TTC549 (cell line): ENCODE results near the gene GJD3.
"Not testable (repeated sequence)": the region's sequence is repeated elsewhere in the genome, so short reads cannot be mapped to it uniquely, and the experiment has no call there.

ENCODE experiments used
- FAIRE-seq: peaks from 2 replicates; lab custom pipeline; 2012; peaks lifted over from hg19 to GRCh38; lab: Jason Lieb, UNC

Gene GJD3, protein sequence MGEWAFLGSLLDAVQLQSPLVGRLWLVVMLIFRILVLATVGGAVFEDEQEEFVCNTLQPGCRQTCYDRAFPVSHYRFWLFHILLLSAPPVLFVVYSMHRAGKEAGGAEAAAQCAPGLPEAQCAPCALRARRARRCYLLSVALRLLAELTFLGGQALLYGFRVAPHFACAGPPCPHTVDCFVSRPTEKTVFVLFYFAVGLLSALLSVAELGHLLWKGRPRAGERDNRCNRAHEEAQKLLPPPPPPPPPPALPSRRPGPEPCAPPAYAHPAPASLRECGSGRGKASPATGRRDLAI

DNA sequence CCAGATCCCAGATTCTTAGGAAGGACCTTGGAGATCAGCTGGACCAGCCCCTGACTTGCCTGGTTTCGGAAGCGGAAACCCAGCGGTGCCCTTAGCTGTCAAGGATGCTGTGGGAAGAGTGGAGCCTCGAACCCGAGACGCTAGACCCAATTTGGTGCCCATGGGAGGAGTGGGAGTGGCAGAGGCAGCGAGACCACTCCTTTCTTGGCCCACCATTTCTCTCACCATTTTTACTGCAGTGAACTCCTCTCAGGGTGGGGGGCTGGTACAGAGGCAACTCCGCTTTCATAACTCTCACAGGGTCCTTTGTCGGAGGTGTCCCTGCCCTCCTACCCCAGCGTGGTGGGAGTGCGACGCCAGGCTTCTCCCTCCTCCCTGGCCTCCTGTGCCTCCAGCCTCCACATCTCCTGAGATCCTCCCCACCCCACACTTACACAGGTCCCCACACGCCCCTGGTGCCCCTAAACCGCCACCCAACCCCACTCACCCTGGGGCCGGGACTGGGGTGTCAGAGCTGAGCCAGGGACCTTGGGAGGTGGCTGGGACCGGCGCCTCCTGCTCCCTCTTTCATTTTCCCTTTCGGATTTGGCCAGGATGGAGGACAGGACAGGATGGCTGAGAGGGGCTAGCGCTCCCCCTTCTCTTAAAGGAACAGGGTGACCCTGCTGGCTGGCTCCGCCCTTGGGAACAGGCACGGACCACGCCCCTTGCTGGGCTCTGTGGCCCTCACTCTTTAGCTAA is at the start of gene GJD3:
GJD3 (minus strand) TSS at position 617 of the 741 bp plus-strand sequence. CDS start 922 bp downstream, outside the sequence.
- FAIRE-seq: no peak

DNA sequence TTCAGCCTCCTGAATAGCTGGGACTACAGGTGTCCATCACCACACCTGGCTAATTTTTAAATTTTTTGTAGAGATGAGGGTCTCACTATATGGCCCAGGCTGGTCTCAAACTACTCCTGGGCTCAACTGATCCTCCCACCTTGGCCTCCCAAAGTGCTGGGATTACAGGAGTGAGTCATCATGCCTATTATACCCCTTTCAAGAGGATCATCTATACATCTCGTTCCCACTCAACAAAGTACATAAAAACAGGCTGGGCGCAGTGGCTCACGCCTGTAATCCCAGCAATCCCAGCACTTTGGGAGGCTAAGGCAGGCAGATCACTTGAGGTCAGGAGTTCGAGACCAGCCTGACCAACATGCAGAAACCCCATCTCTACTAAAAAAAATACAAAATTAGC is 49.8 kb upstream of the GJD3 start:
- not testable (repeated sequence) for FAIRE-seq

DNA sequence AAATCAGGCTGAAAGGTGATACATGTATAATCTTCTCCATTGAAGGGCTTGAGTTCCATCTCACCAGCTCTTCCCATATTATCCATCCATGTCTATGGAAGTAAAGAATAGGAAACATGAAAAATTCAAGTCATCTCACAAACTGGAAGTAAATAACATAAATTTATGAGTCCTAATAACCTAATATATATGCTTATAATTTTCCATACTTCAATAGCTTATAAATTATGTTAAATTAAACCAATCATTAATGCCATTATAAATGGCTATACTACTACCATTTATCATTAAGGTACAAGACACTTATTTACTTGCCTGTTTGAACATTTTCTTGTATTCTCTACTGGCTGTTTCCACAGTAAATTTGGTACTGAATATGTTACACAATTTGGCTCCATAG is 48.3 kb upstream of the GJD3 start:
- no peak for FAIRE-seq

DNA sequence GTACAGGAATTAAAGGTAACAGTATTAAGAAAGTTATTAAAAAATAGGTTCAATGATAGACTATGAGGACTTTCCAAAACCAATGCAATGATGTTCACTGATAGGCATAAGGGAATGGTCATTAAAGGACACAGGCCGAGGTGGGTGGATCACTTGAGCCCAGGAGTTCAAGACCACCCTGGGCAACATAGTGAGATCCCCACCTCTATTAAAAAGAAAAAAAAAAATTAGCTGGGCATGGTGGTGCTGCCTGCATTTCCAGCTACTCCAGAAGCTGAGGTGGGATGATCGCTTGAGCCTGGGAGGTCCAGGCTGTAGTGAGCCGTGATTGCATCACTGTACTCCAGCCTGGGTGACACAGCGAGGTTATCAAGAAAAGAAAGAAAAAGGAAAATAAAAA is 47.3 kb upstream of the GJD3 start:
- no peak for FAIRE-seq

DNA sequence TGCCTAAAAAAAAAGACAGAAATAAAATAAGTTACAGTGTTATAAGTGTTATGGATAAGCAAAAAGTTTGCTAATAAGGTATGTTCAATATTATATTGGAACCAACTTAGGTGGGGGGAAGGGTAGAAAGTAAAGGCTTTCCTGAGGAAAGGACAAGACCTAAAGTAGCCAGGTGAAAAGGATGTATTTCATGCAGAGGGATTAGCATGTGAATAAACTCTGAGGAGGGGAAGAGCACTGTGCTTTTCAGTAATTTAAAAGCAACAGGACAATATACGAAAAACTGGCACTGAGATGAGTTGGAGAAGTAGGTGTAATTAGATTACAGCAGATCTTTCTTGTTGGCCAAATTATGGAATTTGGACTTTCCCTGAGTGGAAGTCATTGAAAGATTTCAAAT is 45.5 kb upstream of the GJD3 start:
- FAIRE-seq: no peak

DNA sequence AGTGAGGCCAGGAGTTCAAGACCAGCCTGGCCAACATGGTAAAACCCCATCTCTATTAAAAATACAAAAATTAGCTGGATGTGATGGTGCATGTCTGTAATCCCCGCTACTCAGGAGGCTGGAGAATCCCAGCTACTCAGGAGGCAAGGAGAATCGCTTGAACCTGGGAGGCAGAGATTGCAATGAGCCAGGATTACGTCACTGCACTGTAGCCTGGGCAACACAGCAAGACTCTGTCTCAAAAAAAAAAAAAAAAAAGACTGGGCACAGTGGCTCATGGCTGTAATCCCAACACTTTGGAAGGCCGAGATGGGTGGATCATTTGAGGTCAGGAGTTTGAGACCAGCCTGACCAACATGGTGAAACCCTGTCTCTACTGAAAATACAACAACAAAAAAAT is 45.0 kb upstream of the GJD3 start:
- not testable (repeated sequence) for FAIRE-seq

DNA sequence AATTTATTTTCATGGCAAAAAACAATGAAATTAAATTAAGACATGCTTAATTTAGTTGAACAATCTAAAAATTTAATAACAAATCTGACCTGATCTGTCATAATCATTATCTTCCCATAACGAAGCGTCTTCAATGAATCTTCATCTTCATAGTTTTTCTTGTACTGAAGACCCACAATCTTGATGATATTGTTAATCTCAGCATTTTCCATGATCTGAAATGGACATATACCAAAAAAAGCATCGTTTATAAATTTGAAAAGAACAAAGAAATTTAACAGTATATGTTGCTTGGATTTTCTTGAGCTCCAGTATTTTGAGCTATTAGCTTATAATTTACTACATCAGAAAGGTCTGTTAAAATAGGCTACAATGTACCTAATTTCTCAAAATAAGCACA is 42.9 kb upstream of the GJD3 start:
- FAIRE-seq: no peak

DNA sequence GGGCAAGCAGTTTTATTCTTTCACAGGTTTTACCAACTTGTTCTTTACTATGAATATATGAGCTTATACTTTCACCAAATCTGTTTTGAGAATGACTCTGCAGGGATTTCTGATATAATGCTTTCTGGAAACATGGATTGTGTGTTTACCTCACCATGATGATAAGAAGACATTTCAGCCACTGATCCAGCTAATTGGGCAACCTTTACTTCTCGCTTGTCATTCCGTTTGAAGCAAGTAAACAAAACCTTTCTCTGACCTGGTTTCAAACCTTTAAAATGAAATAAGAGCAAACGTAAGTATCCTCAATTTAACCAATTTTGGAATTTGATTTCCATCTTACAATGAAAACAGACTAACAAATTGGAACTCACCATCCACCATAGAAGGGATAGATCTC is 39.5 kb upstream of the GJD3 start:
- no peak for FAIRE-seq

DNA sequence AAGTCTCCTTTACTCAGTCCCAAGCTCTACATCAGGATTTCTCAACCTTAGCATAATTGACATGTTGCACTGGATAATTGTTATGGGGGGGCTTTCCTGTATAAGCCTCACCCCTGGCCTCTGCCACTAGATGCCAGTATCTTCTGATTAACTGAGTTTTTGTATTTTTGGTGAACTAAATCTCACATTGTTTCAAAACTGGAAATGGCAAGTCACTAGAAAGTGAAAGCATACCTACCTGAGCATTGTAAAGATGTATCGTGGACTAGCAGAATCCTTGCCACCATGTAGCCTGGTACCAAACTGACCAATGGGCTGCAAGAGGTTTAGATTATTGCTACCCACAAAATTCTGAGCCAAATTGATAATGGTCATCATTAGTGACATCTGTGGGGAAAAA is 38.1 kb upstream of the GJD3 start:
- FAIRE-seq: no peak

DNA sequence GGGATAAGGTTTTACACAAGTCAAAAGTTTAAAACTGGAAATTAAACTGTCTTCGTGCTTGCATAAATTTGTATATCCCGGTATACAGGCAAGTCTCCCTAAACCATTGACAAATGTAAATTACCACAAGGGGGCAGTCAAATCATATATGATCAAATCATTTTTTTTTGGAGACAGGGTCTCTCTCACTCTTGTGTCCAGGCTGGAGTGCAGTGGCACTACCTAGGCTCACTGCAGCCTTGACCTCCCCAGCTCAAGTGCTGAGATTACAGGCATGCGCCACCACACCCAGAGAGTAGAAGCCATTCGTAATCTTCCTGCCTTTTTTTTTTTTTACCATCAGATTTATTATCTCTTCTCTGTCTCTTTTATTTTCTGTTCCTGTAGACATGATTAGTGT is 34.6 kb upstream of the GJD3 start:
- no peak for FAIRE-seq

DNA sequence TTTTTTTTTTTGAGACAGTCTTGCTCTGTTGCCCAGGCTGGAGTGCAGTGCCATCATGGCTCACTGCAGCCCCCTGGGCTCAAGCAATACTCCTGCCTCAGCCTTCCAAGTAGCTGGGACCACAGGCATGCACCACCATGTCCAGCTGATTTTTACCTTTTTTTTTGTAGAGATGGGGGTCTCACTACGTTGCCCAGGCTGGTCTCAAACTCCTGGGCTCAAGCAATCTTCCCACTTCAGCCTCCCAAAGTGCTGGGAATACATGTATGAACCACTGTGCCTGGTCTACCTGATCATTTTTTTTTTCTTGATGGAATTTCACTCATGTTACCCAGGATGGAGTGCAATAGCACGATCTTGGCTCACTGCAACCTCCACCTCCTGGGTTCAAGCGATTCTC is 22.0 kb upstream of the GJD3 start:
- FAIRE-seq: not testable (repeated sequence)

DNA sequence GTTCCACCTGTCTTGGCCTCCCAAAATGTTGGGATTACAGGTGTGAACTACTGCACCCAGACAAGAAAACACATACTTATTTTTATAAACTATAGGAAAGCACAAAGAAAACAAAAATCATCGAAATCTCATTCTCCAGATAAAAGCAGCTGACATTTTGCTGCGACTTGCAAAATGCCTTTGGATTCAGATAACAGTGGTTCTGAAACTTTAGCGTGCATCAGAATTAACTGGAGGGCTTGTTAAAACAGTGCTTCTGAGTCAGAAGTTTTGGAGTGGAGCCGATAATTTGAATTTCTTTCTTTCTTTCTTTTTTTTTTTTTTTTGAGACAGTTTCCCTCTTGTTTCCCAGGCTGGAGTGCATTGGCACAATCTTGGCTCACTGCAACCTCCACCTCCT is 17.7 kb upstream of the GJD3 start:
- no peak for FAIRE-seq

DNA sequence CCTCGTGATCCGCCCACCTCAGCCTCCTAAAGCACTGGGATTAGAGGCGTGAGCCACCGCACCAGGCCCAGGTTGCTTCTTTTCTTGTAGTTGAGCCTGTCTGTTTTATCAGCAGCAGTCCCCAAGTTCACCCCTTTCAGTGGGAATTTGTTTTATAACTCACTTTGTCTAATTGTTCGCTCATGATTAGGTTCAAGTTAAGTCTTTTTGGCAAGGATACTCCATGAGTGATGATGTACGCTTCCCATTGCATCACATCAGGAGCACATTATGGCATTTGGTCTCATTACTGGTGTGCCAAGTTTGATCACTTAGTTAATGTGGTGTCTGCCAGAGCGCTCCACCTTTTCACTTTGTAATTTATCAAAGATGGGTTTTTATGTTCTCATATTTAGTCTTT is 14.4 kb upstream of the GJD3 start:
- no peak for FAIRE-seq

DNA sequence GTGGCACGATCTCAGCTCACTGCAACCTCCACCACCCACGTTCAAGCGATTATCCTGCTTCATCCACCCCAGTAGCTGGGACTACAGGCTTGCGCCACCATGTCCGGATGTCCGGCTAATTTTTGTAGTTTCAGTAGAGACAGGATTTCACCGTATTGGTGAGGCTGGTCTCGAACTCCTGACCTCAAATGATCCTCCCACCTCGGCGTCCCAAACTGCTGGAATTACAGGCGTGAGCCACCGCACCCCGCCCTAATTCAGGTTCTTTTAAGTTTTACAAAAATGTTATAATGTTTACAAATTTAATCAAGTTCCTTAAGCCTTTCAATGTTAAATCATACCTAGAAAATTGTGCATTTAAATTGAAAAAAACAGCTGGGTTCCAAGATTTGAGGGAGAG is 13.3 kb upstream of the GJD3 start:
- FAIRE-seq: no peak

DNA sequence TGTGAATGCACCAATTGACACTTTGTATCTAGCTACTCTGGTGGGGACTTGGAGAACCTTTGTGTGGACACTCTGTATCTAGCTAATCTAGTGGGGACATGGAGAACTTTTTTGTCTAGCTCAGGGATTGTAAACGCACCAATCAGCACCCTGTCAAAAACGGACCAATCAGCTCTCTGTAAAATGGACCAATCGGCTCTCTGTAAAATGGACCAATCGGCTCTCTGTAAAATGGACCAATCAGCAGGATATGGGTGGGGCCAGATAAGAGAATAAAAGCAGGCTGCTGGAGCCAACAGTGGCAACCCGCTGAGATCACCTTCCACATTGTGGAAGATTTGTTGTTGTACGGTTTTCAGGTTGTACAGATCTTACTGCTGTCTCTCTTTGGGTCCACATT is 12.0 kb upstream of the GJD3 start:
- not testable (repeated sequence) for FAIRE-seq

DNA sequence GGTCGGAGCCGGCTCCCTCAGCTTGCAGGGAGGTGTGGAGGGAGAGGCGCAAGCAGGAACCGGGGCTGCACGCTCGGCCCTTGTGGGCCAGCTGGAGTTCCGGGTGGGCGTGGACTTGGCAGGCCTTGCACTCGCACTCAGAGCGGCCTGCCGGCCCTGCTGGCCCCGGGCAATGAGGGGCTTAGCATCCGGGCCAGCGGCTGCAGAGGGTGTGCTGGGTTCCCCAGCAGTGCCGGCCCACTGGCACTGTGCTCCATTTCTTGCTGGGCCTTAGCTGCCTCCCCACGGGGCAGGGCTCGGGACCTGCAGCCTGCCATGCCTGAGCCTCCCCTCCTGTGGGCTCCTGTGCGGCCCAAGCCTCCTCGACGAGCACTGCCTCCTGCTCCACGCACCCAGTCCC is 11.2 kb upstream of the GJD3 start:
- FAIRE-seq: not testable (repeated sequence)

DNA sequence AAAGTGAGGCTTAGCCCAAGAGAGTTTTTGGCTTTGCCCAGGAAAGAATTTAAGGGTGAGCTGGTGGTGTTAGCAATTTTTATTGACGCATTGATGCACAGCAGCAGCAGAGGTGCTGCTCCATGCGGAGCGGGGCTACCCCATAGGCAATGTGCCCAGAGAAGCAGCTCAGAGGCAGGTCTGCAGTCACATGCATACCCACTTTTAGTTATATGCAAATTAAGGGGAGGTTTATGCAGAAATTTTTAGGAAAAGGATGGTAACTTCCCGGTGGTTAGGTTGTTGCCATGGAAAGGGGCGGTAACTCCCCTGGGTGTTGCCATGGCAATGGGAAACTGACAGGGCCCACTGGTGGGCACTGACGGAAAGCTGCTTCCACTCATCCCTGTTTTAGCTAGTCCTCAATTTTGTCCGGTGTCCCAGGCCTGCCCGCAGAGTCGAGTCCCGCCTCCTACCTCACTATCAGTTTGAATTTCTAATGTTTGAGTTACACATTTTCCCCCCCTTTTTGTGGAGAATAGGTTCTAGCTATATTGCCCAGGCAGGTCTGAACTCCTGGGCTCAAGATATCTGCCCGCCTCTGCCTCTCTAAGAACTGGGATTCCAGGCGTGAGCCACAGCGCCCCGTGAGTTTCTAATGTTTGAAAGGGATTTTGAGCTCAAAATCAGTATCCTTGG is 10.4 kb upstream of the GJD3 start:
- no peak for FAIRE-seq

DNA sequence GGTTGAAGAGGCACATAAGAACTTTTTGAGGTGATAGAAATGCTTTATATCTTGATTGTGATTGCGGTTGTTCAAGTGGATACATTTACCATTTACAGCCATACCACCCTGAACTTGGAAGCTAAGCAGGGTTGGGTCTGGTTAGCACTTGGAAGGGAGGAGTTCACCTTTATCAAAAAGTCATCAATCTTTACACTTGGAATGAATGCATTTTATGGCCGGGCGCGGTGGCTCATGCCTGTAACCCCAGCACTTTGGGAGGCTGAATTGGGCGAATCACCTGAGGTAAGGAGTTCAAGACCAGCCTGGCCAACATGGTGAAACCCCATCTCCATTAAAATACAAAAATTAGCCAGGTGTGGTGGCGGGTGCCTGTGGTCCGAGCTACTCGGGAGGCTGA is 9.5 kb upstream of the GJD3 start:
- FAIRE-seq: no peak

DNA sequence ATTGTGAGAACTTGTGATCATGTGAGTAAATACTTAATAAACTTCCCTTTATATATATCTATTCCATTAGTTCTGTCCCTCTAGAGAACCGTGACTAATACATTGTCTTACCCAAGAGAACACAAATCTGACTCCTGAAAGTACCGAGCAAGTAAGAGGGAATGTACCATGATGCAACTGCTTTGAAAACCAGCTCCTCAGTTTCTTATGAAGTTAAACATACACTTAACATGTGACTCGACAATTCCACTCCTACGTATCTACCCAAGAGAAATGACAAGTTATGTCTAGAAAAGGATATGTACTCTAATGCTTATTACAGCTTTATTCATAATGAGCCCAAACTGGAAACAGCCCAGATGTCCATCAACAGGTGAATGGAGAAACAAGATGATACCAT is 8.8 kb upstream of the GJD3 start:
- no peak for FAIRE-seq

DNA sequence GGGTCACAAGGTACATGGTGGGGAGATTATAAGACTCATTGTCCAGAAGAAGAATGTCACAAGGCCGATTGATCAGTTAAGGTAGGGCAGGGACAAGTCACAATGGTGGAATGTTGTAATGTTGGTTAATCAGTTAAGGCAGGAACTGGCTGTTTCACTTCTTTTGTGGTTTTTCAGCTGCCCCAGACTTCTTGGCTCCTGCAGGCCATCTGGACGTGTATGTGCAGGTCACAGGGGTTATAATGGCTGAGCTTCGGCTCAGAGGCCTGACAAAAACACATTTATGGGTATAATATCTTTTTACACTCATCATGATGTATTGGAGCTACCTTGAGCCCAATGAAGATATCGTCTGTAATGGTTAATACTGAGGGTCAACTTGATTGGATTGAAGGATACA is 8.1 kb upstream of the GJD3 start:
- FAIRE-seq: not testable (repeated sequence)

DNA sequence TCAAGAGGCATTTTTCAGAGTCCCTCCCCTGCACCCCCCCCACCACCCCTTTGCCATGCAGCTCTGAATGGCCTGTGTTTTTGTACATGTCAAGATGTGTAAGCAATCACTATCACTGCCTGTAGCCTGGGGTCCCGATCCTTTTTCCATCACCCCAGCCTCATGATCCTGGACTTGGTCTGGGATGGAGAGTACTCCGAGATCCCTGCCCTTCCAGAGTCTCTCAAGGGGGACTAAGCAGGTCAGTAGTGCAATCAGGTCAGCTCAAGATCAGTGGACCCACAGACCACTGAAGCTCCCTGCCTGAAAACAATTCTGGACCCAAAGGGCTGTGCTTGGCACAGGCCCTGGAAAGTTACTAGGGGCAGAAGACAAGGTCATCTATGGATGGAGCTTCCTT is 7.5 kb upstream of the GJD3 start:
- FAIRE-seq: no peak

DNA sequence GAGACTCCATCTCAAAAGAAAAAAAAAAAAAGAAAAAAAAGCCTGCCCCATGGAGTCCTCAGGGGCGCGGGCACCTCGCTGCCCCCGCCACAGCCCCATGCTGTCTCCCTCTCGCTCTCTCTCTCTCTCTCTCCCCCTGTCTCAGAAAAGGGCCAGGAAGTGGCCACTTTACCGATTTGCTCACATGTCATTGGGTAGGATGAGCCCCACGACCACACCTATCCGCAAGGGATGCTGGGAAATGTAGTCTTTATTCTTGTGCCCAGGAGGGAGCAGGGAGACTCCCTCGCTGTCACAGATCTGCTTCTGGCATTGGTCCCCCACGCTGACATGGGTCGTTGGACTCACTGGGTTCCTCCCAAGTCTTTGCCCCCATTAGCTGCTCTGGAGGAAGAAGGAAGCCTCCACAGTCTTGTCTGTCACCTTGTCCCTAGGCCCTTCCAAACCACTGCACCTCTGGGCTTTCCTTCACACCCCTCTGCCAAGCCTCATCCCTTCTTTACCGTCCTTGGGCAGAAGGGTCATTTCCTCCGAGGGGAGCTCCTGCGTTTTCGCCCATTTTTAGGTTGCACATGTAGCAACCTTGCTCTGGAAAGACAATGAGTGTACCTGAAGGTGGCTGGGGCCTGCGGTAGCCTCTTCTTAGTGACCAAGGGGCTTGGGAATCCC is 6.9 kb upstream of the GJD3 start:
- no peak for FAIRE-seq

DNA sequence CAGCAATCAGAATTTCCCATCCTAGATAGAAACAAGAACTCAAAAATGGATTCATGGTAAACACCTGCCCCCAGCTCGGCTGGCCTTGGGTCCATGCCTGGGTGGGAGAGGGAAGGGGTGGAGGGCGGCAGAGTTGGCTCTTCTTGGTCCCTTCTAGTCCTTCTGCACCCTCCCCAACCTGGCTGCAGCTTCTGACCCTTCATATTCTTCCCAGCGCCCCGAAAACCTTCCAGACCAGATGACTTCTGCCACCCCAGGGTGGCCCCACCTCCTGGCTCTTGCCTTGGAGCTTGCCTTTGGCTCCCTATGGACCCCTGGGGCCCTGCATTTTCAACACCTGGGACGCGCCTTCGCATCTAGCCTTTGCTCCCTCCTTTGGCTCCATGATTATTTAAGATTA is 5.4 kb upstream of the GJD3 start:
- FAIRE-seq: no peak
